Nephron progenitor cell (in vitro differentiated cells): ENCODE results near the gene GTF3C2.
"Not testable (repeated sequence)": the region's sequence is repeated elsewhere in the genome, so short reads cannot be mapped to it uniquely, and the experiment has no call there.

Source experiments
- DNase-seq: peaks from one replicate; pipeline ENCODE4 v3.0.0; 2021
- H3K27ac Mint-ChIP-seq: 2 replicates; pipeline ENCODE4 v1.8.0; 2021; ENCODE audit warnings: mild to moderate bottlenecking, moderate library complexity, mixed read lengths
- H3K27me3 Mint-ChIP-seq: 2 replicates; pipeline ENCODE4 v1.8.0; 2021; ENCODE audit warnings: mild to moderate bottlenecking, low read depth, mixed read lengths; ENCODE audit not compliant: poor library complexity
- H3K36me3 Mint-ChIP-seq: 2 replicates; pipeline ENCODE4 v1.8.0; 2021; ENCODE audit warnings: low read depth, mixed read lengths
- H3K4me1 Mint-ChIP-seq: 2 replicates; pipeline ENCODE4 v1.8.0; 2021; ENCODE audit warnings: mixed read lengths
- H3K4me3 Mint-ChIP-seq: 2 replicates; pipeline ENCODE4 v1.8.0; 2021; ENCODE audit warnings: mild to moderate bottlenecking, moderate library complexity, mixed read lengths
- H3K9me3 Mint-ChIP-seq: 2 replicates; pipeline ENCODE4 v1.8.0; 2021; ENCODE audit warnings: mild to moderate bottlenecking, moderate library complexity, mixed read lengths
- CTCF ChIP-seq: fragments of 200-600 bp; sonication (generic); IDR thresholded peaks from 2 replicates; pipeline ENCODE4 v1.5.0; 2021; ENCODE audit warnings: antibody characterized with exemption

GTF3C2 gene

GRCh38 chr2:27306573-27307286 is 49.8 kb downstream of the GTF3C2 start:
- no peak overlapping the region for H3K4me3 Mint-ChIP-seq
- H3K27ac Mint-ChIP-seq, result no peak overlapping the region
- peak; percentile 20 for DNase-seq

GRCh38 chr2:27306136-27306535 is 50.4 kb downstream of the GTF3C2 start:
- H3K27ac Mint-ChIP-seq, result no peak overlapping the region
- H3K36me3 Mint-ChIP-seq, result peaks cover 16% of the 10 kb centered on the region
- no peak for DNase-seq
- peaks cover 7% of the 10 kb centered on the region for H3K9me3 Mint-ChIP-seq
- H3K4me3 Mint-ChIP-seq, result no peak overlapping the region
- no peak for TF ChIP-seq CTCF
- H3K4me1 Mint-ChIP-seq, result no peaks in the 10 kb centered on the region
- H3K27me3 Mint-ChIP-seq, result peaks cover 78% of the 10 kb centered on the region

More at GRCh38 chr2:27306573-27307286, 49.8 kb downstream of the GTF3C2 start:
- H3K27me3 Mint-ChIP-seq, result peaks cover 78% of the 10 kb centered on the region
- no peaks in the 10 kb centered on the region for H3K4me1 Mint-ChIP-seq
- H3K9me3 Mint-ChIP-seq, result peaks cover 7% of the 10 kb centered on the region
- TF ChIP-seq CTCF, result no peak
- H3K36me3 Mint-ChIP-seq, result peaks cover 21% of the 10 kb centered on the region

GRCh38 chr2:27305516-27305915 is 51.0 kb downstream of the GTF3C2 start:
- DNase-seq, result no peak
- no peaks in the 10 kb centered on the region for H3K4me1 Mint-ChIP-seq
- H3K27ac Mint-ChIP-seq, result no peak overlapping the region
- H3K36me3 Mint-ChIP-seq, result peaks cover 14% of the 10 kb centered on the region
- peaks cover 7% of the 10 kb centered on the region for H3K9me3 Mint-ChIP-seq
- no peak for TF ChIP-seq CTCF
- peaks cover 77% of the 10 kb centered on the region for H3K27me3 Mint-ChIP-seq
- no peak overlapping the region for H3K4me3 Mint-ChIP-seq

GRCh38 chr2:27304488-27305240 is 51.9 kb downstream of the GTF3C2 start:
- Mint-ChIP-seq H3K9me3 (peaks cover 7% of the 10 kb centered on the region), H3K4me1 (no peaks in the 10 kb centered on the region), H3K36me3 (peaks cover 10% of the 10 kb centered on the region), H3K27ac (no peak overlapping the region), H3K27me3 (peaks cover 70% of the 10 kb centered on the region), H3K4me3 (no peak overlapping the region)
- DNase-seq, result no peak
- no peak for TF ChIP-seq CTCF

- peaks cover 4% of the 10 kb centered on the region for H3K4me1 Mint-ChIP-seq
- no peak overlapping the region for H3K4me3 Mint-ChIP-seq
- DNase-seq, result peak; percentile 48
- TF ChIP-seq CTCF, result peak; percentile 83
- H3K27ac Mint-ChIP-seq, result no peak overlapping the region
- H3K9me3 Mint-ChIP-seq, result peaks cover 7% of the 10 kb centered on the region
- peaks cover under 1% of the 10 kb centered on the region for H3K36me3 Mint-ChIP-seq
- peaks cover 63% of the 10 kb centered on the region for H3K27me3 Mint-ChIP-seq
Measured at GRCh38 chr2:27303093-27304025, 53.2 kb downstream of the GTF3C2 start.

GRCh38 chr2:27300606-27301005 is 56.0 kb downstream of the GTF3C2 start:
- H3K27ac Mint-ChIP-seq, H3K4me1 Mint-ChIP-seq, H3K36me3 Mint-ChIP-seq, H3K4me3 Mint-ChIP-seq, H3K9me3 Mint-ChIP-seq, DNase-seq: not testable (repeated sequence)
- peaks cover 57% of the 10 kb centered on the region for H3K27me3 Mint-ChIP-seq
